Femur (tissue), 1 donor: Measurements from ENCODE around the gene MYZAP.

ENCODE experiments used
- DNase-seq: peaks from one replicate; pipeline ENCODE4 v3.0.0-alpha.2; 2017

MYZAP gene

GRCh38 chr15:57591822-57592367 is at the start of gene MYZAP:
Gene MYZAP (plus strand): TSS chr15:57591904. CDS start chr15:57592035, 131 bp downstream.
- DNase-seq = peak; percentile 60

- no peak for DNase-seq
Measured at GRCh38 chr15:57542505-57542817, 49.2 kb upstream of the MYZAP start.

GRCh38 chr15:57544848-57545480 is 46.7 kb upstream of the MYZAP start:
- no peak for DNase-seq

GRCh38 chr15:57545995-57546394 is 45.7 kb upstream of the MYZAP start:
- DNase-seq = no peak

GRCh38 chr15:57547243-57547755 is 44.4 kb upstream of the MYZAP start:
- DNase-seq = no peak

GRCh38 chr15:57548351-57548750 is 43.4 kb upstream of the MYZAP start:
- no peak for DNase-seq

- DNase-seq = no peak
Measured at GRCh38 chr15:57548835-57549234, 42.9 kb upstream of the MYZAP start.

GRCh38 chr15:57549935-57550334 is 41.8 kb upstream of the MYZAP start:
- DNase-seq = no peak

- DNase-seq = no peak
Measured at GRCh38 chr15:57550640-57551039, 41.1 kb upstream of the MYZAP start.

- no peak for DNase-seq
Measured at GRCh38 chr15:57551715-57552677, 39.7 kb upstream of the MYZAP start.

- no peak for DNase-seq
Measured at GRCh38 chr15:57552678-57553334, 38.9 kb upstream of the MYZAP start.

- no peak for DNase-seq
Measured at GRCh38 chr15:57553526-57553925, 38.2 kb upstream of the MYZAP start.

- DNase-seq = peak; percentile 63
Measured at GRCh38 chr15:57554063-57554811, 37.5 kb upstream of the MYZAP start.

GRCh38 chr15:57554812-57555179 is 36.9 kb upstream of the MYZAP start:
- no peak for DNase-seq

GRCh38 chr15:57555270-57555669 is 36.4 kb upstream of the MYZAP start:
- no peak for DNase-seq

- no peak for DNase-seq
Measured at GRCh38 chr15:57556040-57556439, 35.7 kb upstream of the MYZAP start.

- DNase-seq = no peak
Measured at GRCh38 chr15:57557267-57557666, 34.4 kb upstream of the MYZAP start.

GRCh38 chr15:57557810-57558209 is 33.9 kb upstream of the MYZAP start:
- no peak for DNase-seq

GRCh38 chr15:57559875-57560274 is 31.8 kb upstream of the MYZAP start:
- no peak for DNase-seq

- DNase-seq = peak; percentile 86
Measured at GRCh38 chr15:57561041-57561711, 30.5 kb upstream of the MYZAP start.

GRCh38 chr15:57562196-57562769 is 29.4 kb upstream of the MYZAP start:
- no peak for DNase-seq

- no peak for DNase-seq
Measured at GRCh38 chr15:57563416-57563815, 28.3 kb upstream of the MYZAP start.
